ENCODE measurements around the gene APCS.

APCS gene

DNA sequence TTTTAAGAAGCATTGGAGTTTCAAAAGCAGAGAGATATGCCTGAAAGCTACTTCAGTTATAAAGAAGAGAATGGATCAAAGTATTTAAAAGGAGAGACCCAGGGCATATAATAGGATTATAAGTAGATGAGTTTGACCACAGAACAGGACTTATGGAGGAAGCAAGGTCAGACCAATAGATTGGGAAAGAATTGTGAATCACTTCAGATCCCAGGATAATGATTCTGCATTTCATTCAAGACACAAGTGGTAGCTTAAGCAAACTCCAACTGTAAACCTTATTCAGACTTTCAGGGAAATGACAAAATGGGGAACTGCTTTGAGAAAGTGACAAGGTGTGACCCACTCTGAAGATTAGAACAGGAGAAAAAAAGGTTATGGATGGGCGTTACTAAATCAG, 32.9 kb upstream of the APCS start:
- H4K20me1 ChIP-seq (ENCODE audit: insufficient read depth, low read length), result no peaks in the 10 kb centered on the region
- H2AFZ ChIP-seq (ENCODE audit: low read length), result no peak overlapping the region
- no peaks in the 10 kb centered on the region for H3K27me3 ChIP-seq (replicated peaks; ENCODE audit: insufficient read depth, low read length)
- H3K36me3 ChIP-seq (replicated peaks; ENCODE audit: insufficient read depth, low read length), result no peaks in the 10 kb centered on the region
- H3K9ac ChIP-seq (ENCODE audit: low read length), result no peak overlapping the region
- no peak overlapping the region for H3K4me3 ChIP-seq (ENCODE audit: low read length)
- no peak overlapping the region for H3K27ac ChIP-seq (ENCODE audit: low read length)
- H3K4me2 ChIP-seq (ENCODE audit: low read depth, low read length), result no peak overlapping the region
- no peak for DNase-seq
- H3K9me2 ChIP-seq (replicated peaks; ENCODE audit: insufficient read depth, low read length), result no peaks in the 10 kb centered on the region
- TF ChIP-seq, protein P1, sequence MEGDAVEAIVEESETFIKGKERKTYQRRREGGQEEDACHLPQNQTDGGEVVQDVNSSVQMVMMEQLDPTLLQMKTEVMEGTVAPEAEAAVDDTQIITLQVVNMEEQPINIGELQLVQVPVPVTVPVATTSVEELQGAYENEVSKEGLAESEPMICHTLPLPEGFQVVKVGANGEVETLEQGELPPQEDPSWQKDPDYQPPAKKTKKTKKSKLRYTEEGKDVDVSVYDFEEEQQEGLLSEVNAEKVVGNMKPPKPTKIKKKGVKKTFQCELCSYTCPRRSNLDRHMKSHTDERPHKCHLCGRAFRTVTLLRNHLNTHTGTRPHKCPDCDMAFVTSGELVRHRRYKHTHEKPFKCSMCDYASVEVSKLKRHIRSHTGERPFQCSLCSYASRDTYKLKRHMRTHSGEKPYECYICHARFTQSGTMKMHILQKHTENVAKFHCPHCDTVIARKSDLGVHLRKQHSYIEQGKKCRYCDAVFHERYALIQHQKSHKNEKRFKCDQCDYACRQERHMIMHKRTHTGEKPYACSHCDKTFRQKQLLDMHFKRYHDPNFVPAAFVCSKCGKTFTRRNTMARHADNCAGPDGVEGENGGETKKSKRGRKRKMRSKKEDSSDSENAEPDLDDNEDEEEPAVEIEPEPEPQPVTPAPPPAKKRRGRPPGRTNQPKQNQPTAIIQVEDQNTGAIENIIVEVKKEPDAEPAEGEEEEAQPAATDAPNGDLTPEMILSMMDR (IDR thresholded peaks at IDR 0.05; ENCODE audit: low read length), result no peak
- TF ChIP-seq EZH2 (optimal IDR thresholded peaks at IDR 0.05; ENCODE audit: low read depth, low read length) (no peak), EZH2phosphoT487 (IDR thresholded peaks at IDR 0.05; ENCODE audit: low read length) (no peak)
- H3K9me3 ChIP-seq (replicated peaks; ENCODE audit: insufficient read depth, low read length), result no peaks in the 10 kb centered on the region
- no peaks in the 10 kb centered on the region for H3K79me2 ChIP-seq (ENCODE audit: low read length)
- H3K4me1 ChIP-seq (ENCODE audit: low read length), result no peaks in the 10 kb centered on the region
- H3F3A ChIP-seq (ENCODE audit: insufficient read depth, low read length), result no peaks in the 10 kb centered on the region

DNA sequence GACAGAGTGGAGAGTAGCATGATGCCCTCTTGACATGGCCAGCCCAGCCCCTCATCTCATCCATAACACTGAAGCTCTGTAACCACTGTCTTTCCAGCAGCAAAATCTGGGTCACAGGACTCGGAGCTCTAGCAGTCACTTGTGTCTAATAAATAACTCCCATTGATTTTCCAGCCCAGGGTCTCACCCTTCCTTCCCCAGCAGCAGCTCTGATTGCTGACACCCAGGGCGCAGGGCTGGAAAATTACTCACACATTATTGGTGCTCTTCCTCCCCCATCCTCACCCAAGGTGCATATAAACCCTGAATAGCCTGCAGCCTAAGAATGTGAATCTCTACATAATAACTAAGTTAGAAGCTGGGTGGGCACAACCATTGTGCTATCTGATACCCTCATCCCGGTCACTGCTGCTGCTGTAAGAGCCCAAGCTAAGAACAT, 30.7 kb upstream of the APCS start:
- Histone ChIP-seq H3F3A (ENCODE audit: insufficient read depth, low read length) (no peaks in the 10 kb centered on the region), H3K9ac (ENCODE audit: low read length) (no peak overlapping the region), H3K4me1 (ENCODE audit: low read length) (no peaks in the 10 kb centered on the region), H3K9me2 (replicated peaks; ENCODE audit: insufficient read depth, low read length) (no peaks in the 10 kb centered on the region), H3K36me3 (replicated peaks; ENCODE audit: insufficient read depth, low read length) (no peaks in the 10 kb centered on the region), H3K9me3 (replicated peaks; ENCODE audit: insufficient read depth, low read length) (no peaks in the 10 kb centered on the region), H3K4me3 (ENCODE audit: low read length) (no peak overlapping the region), H2AFZ (ENCODE audit: low read length) (no peak overlapping the region), H3K27me3 (replicated peaks; ENCODE audit: insufficient read depth, low read length) (no peaks in the 10 kb centered on the region), H4K20me1 (ENCODE audit: insufficient read depth, low read length) (no peaks in the 10 kb centered on the region), H3K79me2 (ENCODE audit: low read length) (no peaks in the 10 kb centered on the region), H3K27ac (ENCODE audit: low read length) (no peak overlapping the region), H3K4me2 (ENCODE audit: low read depth, low read length) (no peak overlapping the region)
- DNase-seq, result no peak
- TF ChIP-seq EZH2 (optimal IDR thresholded peaks at IDR 0.05; ENCODE audit: low read depth, low read length), result no peak
- TF ChIP-seq EZH2phosphoT487 (IDR thresholded peaks at IDR 0.05; ENCODE audit: low read length), result no peak
- TF ChIP-seq, protein P1 (IDR thresholded peaks at IDR 0.05; ENCODE audit: low read length), result no peak

DNA sequence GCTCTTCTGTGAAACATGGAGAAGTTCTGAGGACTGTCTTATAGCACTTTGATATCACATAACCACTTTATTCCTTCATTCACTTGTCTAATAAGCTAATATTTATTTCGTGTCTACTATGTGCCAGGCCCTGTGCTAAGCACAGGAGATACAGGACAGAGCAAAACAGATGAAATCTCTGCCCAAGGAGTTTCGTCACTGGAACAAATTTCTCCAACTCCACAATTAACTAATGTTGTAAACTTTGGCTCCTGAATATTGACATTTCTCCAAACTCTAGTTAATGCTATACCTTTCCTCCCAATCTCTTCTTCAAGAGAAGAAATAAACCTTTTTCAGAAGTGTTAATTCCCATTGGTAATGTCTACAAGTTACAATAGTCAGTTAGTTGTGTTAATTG, 27.0 kb upstream of the APCS start:
- Histone ChIP-seq H3K36me3 (replicated peaks; ENCODE audit: insufficient read depth, low read length) (no peaks in the 10 kb centered on the region), H3K79me2 (ENCODE audit: low read length) (no peaks in the 10 kb centered on the region), H3K4me3 (ENCODE audit: low read length) (no peak overlapping the region), H3K9ac (ENCODE audit: low read length) (no peak overlapping the region), H3K4me2 (ENCODE audit: low read depth, low read length) (no peak overlapping the region), H3K4me1 (ENCODE audit: low read length) (no peaks in the 10 kb centered on the region), H3K9me3 (replicated peaks; ENCODE audit: insufficient read depth, low read length) (no peaks in the 10 kb centered on the region), H3K9me2 (replicated peaks; ENCODE audit: insufficient read depth, low read length) (no peaks in the 10 kb centered on the region), H4K20me1 (ENCODE audit: insufficient read depth, low read length) (no peaks in the 10 kb centered on the region), H2AFZ (ENCODE audit: low read length) (no peak overlapping the region), H3K27ac (ENCODE audit: low read length) (no peak overlapping the region), H3F3A (ENCODE audit: insufficient read depth, low read length) (no peaks in the 10 kb centered on the region), H3K27me3 (replicated peaks; ENCODE audit: insufficient read depth, low read length) (no peaks in the 10 kb centered on the region)
- no peak for TF ChIP-seq EZH2 (optimal IDR thresholded peaks at IDR 0.05; ENCODE audit: low read depth, low read length)
- no peak for TF ChIP-seq EZH2phosphoT487 (IDR thresholded peaks at IDR 0.05; ENCODE audit: low read length)
- TF ChIP-seq, protein P1 (IDR thresholded peaks at IDR 0.05; ENCODE audit: low read length), result no peak
- no peak for DNase-seq
